ENCODE measurements around the gene PCNA. TPM values are rescaled to one million over a fixed set of nuclear protein-coding genes. Genes with fewer than 3 reads are reported as not detected.
"Not testable (repeated sequence)": the region's sequence is repeated elsewhere in the genome, so short reads cannot be mapped to it uniquely, and the experiment has no call there.

PCNA gene
- polyA plus RNA-seq, 1 donor (not counting 4 experiments of a cell fraction or from before 2014, with no cell fraction given), result 130 TPM

DNA sequence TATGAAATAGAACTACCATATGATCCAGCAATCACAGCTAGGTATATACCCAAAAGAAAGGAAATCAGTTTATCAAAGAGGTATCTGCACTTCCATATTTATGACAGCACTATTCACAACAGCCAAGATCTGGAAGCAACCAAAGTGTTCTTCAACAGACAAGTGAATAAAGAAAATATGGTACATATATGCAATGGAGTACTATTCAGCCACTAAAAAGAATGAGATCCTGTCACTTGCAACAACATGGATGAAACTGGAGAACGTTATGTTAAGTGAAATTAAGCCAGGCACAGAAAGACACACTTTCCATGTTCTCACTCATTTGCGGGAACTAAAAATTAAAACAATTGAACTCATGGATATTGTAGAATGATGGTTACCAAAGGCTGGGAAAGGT is 15.3 kb downstream of the PCNA start:
- Histone ChIP-seq H3K9ac (ENCODE audit: control insufficient read depth, extremely low read depth, insufficient read depth, low read length) (no peak overlapping the region), H3K4me2 (ENCODE audit: control insufficient read depth, extremely low read depth, insufficient read depth, low read depth, low read length) (no peak overlapping the region), H3K4me3 (ENCODE audit: control insufficient read depth in 2 of 3, extremely low read depth in 1 of 3, insufficient read depth in 2 of 3, low read depth in 1 of 3, low read length in 3 of 3) (no peak overlapping the region), H3K27ac (ENCODE audit: control insufficient read depth, insufficient read depth, low read length) (no peak overlapping the region), H3K9me1 (ENCODE audit: control insufficient read depth, extremely low read depth, insufficient read depth, low read length) (no peaks in the 10 kb centered on the region), H3K9me3 (ENCODE audit: control insufficient read depth, low read depth, low read length) (no peaks in the 10 kb centered on the region), H2AFZ (ENCODE audit: control insufficient read depth, low read length) (no peak overlapping the region), H3K79me2 (ENCODE audit: control insufficient read depth, insufficient read depth, low read length) (no peaks in the 10 kb centered on the region), H4K20me1 (ENCODE audit: control insufficient read depth, extremely low read depth, insufficient read depth, low read length) (no peaks in the 10 kb centered on the region), H3K36me3 (ENCODE audit: control insufficient read depth in 2 of 2, extremely low read depth in 1 of 2, insufficient read depth in 2 of 2, low read length in 2 of 2) (peaks cover 10% of the 10 kb centered on the region in 2 experiments), H3K4me1 (ENCODE audit: control insufficient read depth, extremely low read depth, insufficient read depth, low read length) (no peaks in the 10 kb centered on the region), H3K27me3 (ENCODE audit: control insufficient read depth, extremely low read depth, insufficient read depth, low read length) (no peaks in the 10 kb centered on the region)
- dilution Hi-C loops (cut with MboI; ENCODE audit: extremely low pct_ligation_motif_present, low sequenced_read_pairs), result no loop called here
- DNase-seq (ENCODE audit: low read depth, low spot score) (no peak), FAIRE-seq (no peak)
- TF ChIP-seq EZH2 (IDR thresholded peaks at IDR 0.05; ENCODE audit: low read length), result no peak
- TF ChIP-seq, protein P1, sequence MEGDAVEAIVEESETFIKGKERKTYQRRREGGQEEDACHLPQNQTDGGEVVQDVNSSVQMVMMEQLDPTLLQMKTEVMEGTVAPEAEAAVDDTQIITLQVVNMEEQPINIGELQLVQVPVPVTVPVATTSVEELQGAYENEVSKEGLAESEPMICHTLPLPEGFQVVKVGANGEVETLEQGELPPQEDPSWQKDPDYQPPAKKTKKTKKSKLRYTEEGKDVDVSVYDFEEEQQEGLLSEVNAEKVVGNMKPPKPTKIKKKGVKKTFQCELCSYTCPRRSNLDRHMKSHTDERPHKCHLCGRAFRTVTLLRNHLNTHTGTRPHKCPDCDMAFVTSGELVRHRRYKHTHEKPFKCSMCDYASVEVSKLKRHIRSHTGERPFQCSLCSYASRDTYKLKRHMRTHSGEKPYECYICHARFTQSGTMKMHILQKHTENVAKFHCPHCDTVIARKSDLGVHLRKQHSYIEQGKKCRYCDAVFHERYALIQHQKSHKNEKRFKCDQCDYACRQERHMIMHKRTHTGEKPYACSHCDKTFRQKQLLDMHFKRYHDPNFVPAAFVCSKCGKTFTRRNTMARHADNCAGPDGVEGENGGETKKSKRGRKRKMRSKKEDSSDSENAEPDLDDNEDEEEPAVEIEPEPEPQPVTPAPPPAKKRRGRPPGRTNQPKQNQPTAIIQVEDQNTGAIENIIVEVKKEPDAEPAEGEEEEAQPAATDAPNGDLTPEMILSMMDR (optimal IDR thresholded peaks at IDR 0.05 in 1 of 3, IDR thresholded peaks at IDR 0.05 in 1 of 3, conservative IDR thresholded peaks at IDR 0.05 in 1 of 3; ENCODE audit: extremely low read depth in 1 of 3, insufficient read depth in 2 of 3, low read length in 3 of 3), result no peak

DNA sequence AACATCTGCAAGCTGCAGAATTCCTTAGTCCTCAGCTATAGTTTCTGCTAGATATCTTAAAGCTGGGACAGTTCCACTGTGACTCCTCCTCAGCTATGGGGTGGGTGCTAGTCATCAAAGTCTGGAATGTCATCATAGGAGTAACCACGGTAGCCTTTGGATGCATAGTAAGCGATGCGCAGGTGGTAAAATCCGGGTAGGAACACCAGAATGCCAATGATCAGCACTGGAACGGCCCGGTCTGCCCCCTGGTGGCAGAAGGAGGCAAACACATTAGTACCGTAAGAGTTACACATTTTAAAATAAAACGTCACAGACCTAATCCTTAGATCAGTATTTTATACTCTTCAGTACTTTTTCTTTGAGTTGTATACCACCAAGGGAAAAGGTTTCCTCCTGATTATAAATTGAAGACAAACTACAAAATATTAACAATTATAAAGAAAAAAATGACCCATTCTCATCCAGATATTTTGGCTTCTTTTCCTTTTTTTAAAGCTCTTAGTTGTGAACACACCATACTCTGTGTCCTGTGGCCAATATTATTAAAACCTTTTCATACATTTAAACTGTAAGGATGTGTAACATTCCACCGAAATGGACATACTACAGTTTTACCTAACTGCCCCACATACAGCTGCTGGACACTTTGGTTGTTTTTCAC is 18.9 kb downstream of the PCNA start:
- Histone ChIP-seq H3K9me3 (ENCODE audit: control insufficient read depth, low read depth, low read length) (no peaks in the 10 kb centered on the region), H2AFZ (ENCODE audit: control insufficient read depth, low read length) (no peak overlapping the region), H3K79me2 (ENCODE audit: control insufficient read depth, insufficient read depth, low read length) (no peaks in the 10 kb centered on the region), H3K36me3 (ENCODE audit: control insufficient read depth in 2 of 2, extremely low read depth in 1 of 2, insufficient read depth in 2 of 2, low read length in 2 of 2) (peaks cover 4 to 16% of the 10 kb centered on the region in 2 experiments), H3K9ac (ENCODE audit: control insufficient read depth, extremely low read depth, insufficient read depth, low read length) (no peak overlapping the region), H3K9me1 (ENCODE audit: control insufficient read depth, extremely low read depth, insufficient read depth, low read length) (no peaks in the 10 kb centered on the region), H3K27ac (ENCODE audit: control insufficient read depth, insufficient read depth, low read length) (no peak overlapping the region), H3K27me3 (ENCODE audit: control insufficient read depth, extremely low read depth, insufficient read depth, low read length) (no peaks in the 10 kb centered on the region), H3K4me1 (ENCODE audit: control insufficient read depth, extremely low read depth, insufficient read depth, low read length) (no peaks in the 10 kb centered on the region), H3K4me2 (ENCODE audit: control insufficient read depth, extremely low read depth, insufficient read depth, low read depth, low read length) (no peak overlapping the region), H4K20me1 (ENCODE audit: control insufficient read depth, extremely low read depth, insufficient read depth, low read length) (no peaks in the 10 kb centered on the region), H3K4me3 (ENCODE audit: control insufficient read depth in 2 of 3, extremely low read depth in 1 of 3, insufficient read depth in 2 of 3, low read depth in 1 of 3, low read length in 3 of 3) (no peak overlapping the region)
- TF ChIP-seq, protein P1 (optimal IDR thresholded peaks at IDR 0.05 in 1 of 3, IDR thresholded peaks at IDR 0.05 in 1 of 3, conservative IDR thresholded peaks at IDR 0.05 in 1 of 3; ENCODE audit: extremely low read depth in 1 of 3, insufficient read depth in 2 of 3, low read length in 3 of 3), result peak; percentile 77 to 83 (median 78)
- TF ChIP-seq EZH2 (IDR thresholded peaks at IDR 0.05; ENCODE audit: low read length), result no peak
- dilution Hi-C loops (cut with MboI; ENCODE audit: extremely low pct_ligation_motif_present, low sequenced_read_pairs), result no loop called here
- FAIRE-seq, result no peak
- DNase-seq (ENCODE audit: low read depth, low spot score), result no peak

DNA sequence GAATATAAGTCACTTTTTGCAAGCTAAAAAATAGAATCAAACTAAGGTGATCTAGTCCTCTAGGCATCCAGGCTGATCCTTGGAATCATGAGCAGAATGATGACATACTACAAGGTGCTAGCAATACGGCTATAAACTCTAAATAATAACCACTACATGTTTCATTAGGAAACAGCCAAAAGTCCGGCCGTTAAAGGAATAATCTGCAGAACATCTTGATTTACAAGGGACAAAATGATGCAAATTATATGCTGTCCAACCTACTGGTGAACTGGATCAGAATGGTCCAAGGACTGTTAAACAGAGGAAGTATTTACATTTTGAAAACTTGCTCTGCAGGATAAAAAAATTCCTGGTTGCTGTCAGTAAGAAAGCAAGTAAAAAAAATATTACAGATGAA is 19.8 kb downstream of the PCNA start:
- dilution Hi-C loops (cut with MboI; ENCODE audit: extremely low pct_ligation_motif_present, low sequenced_read_pairs), result not testable (repeated sequence)
- peaks cover 5 to 16% of the 10 kb centered on the region in 2 experiments for H3K36me3 ChIP-seq (ENCODE audit: control insufficient read depth in 2 of 2, extremely low read depth in 1 of 2, insufficient read depth in 2 of 2, low read length in 2 of 2)

DNA sequence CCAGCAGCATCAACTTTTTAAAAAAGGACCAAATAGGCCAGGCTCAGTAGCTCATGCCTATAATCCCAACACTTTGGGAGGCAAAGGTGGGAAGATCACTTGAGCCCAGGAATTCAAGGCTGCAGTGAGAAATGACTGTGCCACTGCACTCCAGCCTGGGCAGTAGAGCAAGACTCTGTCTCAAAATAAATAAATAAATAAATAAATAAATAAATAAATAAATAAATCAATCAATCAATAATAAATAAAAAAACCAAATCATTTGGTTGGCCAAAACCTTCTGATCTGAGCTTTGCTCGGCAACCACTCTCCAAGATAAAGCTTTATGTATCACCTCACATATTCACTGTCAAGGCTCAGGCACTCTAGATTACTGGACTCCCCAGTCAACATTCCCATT is 20.7 kb downstream of the PCNA start:
- H3K9me3 ChIP-seq (ENCODE audit: control insufficient read depth, low read depth, low read length); H3K27ac ChIP-seq (ENCODE audit: control insufficient read depth, insufficient read depth, low read length); H3K4me3 ChIP-seq (ENCODE audit: control insufficient read depth in 2 of 3, extremely low read depth in 1 of 3, insufficient read depth in 2 of 3, low read depth in 1 of 3, low read length in 3 of 3); DNase-seq (ENCODE audit: low read depth, low spot score); H3K79me2 ChIP-seq (ENCODE audit: control insufficient read depth, insufficient read depth, low read length); H2AFZ ChIP-seq (ENCODE audit: control insufficient read depth, low read length); H3K4me1 ChIP-seq (ENCODE audit: control insufficient read depth, extremely low read depth, insufficient read depth, low read length); H3K27me3 ChIP-seq (ENCODE audit: control insufficient read depth, extremely low read depth, insufficient read depth, low read length); H3K9me1 ChIP-seq (ENCODE audit: control insufficient read depth, extremely low read depth, insufficient read depth, low read length); H4K20me1 ChIP-seq (ENCODE audit: control insufficient read depth, extremely low read depth, insufficient read depth, low read length); H3K4me2 ChIP-seq (ENCODE audit: control insufficient read depth, extremely low read depth, insufficient read depth, low read depth, low read length); dilution Hi-C loops (cut with MboI; ENCODE audit: extremely low pct_ligation_motif_present, low sequenced_read_pairs); H3K9ac ChIP-seq (ENCODE audit: control insufficient read depth, extremely low read depth, insufficient read depth, low read length); FAIRE-seq: not testable (repeated sequence)
- H3K36me3 ChIP-seq (ENCODE audit: control insufficient read depth in 2 of 2, extremely low read depth in 1 of 2, insufficient read depth in 2 of 2, low read length in 2 of 2), result peaks cover 5 to 16% of the 10 kb centered on the region in 2 experiments

More for the DNA sequence above, 19.8 kb downstream of the PCNA start:
- H3K27me3 ChIP-seq (ENCODE audit: control insufficient read depth, extremely low read depth, insufficient read depth, low read length); H3K4me3 ChIP-seq (ENCODE audit: control insufficient read depth in 2 of 3, extremely low read depth in 1 of 3, insufficient read depth in 2 of 3, low read depth in 1 of 3, low read length in 3 of 3); H2AFZ ChIP-seq (ENCODE audit: control insufficient read depth, low read length); H3K9me1 ChIP-seq (ENCODE audit: control insufficient read depth, extremely low read depth, insufficient read depth, low read length); FAIRE-seq; H3K27ac ChIP-seq (ENCODE audit: control insufficient read depth, insufficient read depth, low read length); H4K20me1 ChIP-seq (ENCODE audit: control insufficient read depth, extremely low read depth, insufficient read depth, low read length); H3K9me3 ChIP-seq (ENCODE audit: control insufficient read depth, low read depth, low read length); DNase-seq (ENCODE audit: low read depth, low spot score); H3K4me1 ChIP-seq (ENCODE audit: control insufficient read depth, extremely low read depth, insufficient read depth, low read length); H3K4me2 ChIP-seq (ENCODE audit: control insufficient read depth, extremely low read depth, insufficient read depth, low read depth, low read length); H3K9ac ChIP-seq (ENCODE audit: control insufficient read depth, extremely low read depth, insufficient read depth, low read length); H3K79me2 ChIP-seq (ENCODE audit: control insufficient read depth, insufficient read depth, low read length): not testable (repeated sequence)

Measured in keratinocyte (primary cell).